GM18868 (cell line): Measurements from ENCODE around the gene ZNF468.
"Not testable (repeated sequence)": the region's sequence is repeated elsewhere in the genome, so short reads cannot be mapped to it uniquely, and the experiment has no call there.

Experiments
- ATAC-seq: cut with Tn5 transposase; IDR thresholded peaks from one replicate; pipeline ENCODE4 v1.9.1; 2021; ENCODE audit warnings: mild to moderate bottlenecking, moderate library complexity; ENCODE audit not compliant: unreplicated experiment

Gene ZNF468

DNA sequence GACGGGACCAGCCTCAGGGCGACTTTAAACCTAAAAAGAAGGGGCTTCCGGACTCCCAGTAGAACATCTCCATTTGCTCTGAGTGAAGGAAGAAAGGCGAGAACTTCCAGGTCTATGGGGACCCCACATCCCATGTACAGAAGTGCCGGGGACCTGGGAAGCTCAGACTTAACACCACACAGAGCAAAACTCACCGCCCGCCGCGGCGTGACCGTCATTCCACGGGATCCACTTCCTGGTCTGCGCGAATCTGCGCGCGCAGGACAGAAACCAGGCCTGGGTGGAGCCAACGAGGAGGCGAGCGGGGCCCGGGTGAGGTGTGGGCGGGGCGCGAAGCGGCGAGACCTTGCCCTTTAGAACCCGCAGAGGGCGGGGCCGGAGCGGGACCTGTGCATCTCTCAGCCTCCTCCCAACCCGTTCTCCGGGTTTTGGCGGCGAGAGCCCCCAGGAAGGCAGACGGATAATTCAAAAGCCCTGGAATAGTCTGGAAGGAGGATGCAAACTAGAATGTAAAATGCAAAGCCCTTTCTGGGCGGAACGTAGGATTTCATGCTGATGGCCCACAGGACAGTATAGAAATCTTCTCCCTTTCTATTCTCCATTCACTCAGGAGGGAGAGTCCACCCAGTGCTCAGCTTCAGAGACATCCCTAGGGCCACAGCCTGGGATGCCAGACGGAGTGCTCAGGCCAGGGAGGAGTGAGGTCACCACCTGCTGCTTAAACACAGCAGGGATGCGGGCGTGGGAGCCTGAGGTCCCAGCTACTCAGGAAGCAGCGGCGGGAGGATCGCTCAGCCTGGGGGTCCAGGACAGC, at the start of gene ZNF468:
Gene ZNF468 (minus strand): TSS at position 242 of the 814 bp plus-strand sequence. CDS start 3,347 bp downstream, outside the sequence.
- peak; percentile 95 for ATAC-seq

DNA sequence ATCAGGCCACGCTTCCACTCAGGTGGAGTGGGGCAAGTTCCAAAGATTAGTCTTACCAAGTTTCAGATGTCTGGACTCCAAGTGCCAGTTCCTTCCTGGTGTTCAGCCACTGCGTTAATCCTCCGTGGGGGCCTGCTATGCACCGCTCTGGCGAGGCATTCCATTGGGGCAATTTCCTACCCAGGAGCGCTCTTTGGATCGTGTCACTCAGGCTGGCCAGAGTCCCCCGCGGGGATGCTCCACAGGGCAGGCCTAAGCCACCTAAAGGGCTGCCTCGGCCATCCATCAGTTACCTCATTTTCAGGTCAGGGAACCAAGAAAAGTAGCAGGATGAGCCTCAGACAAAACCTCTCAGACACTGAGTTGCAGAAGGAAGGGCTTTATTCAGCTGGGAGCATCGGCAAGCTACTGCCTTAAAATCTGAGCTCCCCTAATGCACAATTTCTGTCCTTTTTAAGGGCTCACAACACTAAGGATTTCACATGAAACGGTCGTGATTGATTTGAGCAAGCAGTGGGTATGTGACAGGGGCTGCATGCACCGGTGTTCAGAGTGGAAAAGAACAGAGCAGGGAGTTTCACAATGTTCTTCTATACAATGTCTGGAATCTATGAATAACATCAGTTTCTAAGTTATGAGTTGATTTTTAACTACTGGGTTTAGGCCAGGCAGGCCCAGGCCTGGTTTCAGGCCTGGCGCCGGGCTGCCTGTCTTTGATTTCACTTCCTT, 46.8 kb upstream of the ZNF468 start:
- not testable (repeated sequence) for ATAC-seq

DNA sequence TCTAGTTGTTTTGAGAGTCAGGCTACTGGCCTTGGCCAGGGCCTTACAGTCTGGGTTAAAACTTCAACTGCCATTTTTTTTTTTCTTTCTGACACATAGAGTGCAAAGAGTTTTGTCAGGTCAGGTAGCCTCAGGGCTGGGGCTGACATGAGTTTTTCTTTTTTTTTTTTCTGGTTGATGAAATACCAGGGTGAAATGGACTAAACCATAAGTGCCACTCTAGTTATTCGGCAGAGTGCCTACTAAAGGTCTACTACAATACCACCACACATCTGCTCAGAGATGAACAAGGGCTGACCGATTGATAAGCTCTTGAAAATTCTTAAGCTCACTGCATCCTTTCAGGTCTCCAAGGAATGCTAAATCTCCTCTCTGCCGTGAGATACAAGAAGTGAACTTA, 44.4 kb upstream of the ZNF468 start:
- ATAC-seq: no peak

DNA sequence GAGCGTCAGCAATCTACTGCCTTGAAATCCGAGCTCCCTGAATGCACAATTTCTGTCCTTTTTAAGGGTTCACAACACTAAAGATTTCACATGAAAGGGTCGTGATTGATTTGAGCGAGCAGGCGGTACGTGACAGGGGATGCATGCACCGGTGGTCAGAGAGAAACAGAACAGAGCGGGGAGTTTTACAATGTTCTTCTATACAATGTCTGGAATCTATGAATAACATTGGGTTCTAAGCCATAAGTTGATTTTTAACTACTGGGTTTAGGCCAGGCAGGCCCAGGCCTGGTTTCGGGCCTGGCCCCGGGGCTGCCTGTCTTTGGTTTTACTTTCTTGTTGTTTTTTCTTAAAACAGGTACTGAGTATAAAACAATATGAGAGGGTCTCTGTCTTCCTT, 41.2 kb upstream of the ZNF468 start:
- ATAC-seq: not testable (repeated sequence)

DNA sequence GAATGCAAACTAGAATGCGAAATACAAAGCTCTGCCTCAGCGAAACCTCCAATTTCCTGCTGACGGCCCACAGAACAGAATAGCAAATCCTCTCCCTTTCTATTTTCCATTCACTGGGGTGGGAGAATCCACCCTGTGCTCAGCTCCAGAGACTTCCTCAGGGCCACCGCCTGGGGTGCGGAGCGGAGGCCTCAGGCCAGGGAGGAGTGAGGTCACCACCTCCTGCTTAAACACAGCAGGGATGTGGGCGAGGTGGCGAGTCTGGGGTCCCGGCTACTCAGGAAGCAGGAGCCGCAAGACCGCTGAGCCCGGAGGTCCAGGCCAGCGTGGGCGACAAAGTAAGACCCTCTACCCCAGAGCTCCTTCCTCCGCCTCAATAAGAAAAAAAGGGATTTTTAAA, 40.7 kb upstream of the ZNF468 start:
- no peak for ATAC-seq

DNA sequence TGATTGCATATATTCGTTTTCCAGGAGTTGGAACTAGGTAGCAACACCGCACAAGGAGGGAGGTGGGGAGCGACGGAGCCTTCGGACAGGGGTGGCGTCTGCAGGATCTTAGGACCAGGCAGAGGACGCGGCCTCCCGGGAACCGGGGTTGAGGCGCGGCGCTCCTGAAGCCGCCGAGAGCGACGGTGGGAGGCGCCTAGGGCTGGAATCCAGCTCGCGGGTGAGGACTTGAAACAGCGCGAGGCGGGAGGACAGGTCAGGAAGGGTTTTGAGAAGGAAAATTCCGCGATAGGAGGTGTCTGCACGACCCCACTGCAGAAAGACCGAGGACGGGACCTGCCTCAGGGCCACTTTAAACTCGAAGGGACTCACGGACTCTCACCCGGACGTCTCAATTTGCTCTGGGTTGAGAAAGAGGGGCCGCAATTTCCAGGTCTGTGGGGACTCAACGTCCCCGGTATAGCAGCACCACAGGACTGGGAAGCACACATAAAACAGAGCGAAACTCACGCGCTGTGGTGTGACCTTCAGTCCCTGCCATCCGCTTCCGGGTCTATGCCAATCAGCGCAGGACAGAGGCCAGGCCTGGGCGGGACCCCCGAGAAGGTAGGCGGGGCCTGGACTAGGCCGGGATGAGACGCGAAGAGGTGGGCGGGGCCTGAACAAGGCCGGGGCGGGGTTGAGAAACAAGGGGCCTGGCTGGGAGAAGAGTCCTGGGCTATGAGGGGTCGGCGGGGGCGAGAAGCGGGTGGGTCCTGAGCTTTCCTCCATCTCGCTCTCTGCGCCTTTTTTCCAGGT, 39.9 kb upstream of the ZNF468 start, which contains the start of gene ZNF320:
Gene ZNF320 (minus strand): TSS at position 498 of the 798 bp plus-strand sequence. CDS start 7,380 bp downstream, outside the sequence.
- peak; percentile 97 for ATAC-seq

DNA sequence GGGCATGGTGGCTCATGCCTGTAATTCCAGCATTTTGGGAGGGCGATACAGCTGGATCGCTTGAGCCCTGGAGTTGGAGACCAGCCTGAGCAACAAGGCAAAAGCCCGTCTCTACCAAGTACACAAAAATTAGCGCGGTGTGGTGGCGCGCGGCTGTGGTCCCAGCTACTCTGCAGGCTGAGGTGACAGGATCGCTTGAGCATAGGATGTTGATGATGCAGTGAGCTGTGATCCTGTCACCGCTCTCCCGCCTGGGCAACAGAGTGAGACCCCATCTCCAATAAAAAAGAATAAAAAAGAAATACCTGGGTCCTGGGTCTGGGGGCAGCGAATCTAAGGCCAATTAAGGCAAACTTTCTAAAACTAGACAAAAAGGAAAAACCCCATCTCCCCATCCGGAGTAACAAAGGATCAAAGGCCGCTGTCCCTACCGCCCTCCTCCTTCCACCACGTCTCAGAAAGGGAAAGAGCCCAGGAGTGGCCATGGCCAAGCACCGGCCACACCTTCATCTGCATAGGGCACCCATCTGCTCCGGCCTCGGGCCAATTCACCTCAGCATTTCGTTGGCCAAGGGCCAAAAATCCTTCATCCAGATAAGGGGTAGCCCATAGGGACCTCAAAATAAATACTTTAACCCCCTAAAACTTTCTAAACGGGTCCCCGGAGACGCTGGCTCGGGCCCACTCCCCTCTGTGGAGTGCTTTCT, 39.2 kb upstream of the ZNF468 start:
- no peak for ATAC-seq

DNA sequence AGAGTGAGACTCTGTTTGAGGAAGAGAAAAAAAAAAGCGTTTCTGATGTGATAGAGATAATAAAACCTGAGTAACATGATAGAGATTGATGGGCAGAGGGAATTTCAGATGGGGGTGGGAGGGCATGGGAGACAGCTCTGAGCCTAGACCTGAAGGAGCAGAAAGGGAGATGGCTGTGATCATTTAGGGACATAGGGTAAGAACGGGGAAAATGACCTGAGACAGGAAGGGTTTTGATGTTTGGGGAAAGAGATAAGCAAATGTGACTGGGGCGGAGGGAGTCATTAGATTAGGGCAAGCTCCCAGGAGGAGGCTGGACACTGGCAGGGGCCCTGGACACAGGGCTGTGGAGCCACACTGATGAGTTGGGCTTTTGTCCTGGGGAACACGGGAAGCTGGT, 33.9 kb upstream of the ZNF468 start:
- no peak for ATAC-seq

DNA sequence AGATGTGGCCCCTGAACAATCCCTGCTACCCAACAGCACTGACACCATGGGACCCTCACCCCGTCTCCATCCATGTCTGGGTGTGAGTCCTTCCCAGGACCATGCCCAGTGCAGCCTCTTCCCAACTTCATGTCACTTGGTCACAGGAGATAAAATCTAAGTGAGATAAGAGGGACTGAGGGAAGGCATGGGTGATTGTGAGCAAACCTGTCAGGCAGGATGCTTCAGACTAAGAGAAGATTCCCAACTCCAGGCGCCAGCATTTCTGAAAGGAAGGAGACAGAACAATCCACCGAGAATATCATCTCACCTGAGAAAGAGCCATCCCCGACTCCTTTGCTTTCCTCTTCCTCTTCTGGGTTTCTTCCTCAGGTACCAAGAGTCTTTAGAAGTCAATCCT, 32.5 kb upstream of the ZNF468 start:
- no peak for ATAC-seq

DNA sequence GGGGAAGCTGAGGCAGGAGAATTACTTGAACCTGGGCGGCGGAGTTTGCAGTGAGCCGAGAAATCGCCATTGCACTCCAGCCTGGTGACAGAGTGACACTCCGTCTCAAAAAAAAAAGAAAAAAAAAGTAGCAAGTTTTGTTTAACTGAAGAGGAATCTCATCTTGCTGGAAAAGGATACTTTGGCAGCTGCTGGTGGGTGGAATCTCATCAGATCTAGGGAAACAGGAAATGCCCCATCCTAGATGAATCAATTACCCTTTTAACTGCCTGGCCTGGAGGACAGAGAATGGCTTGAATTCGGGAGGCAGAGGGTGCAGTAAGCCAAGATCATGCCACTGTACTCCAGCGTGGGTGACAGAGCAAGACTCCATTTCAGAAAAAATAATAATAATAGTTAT, 31.7 kb upstream of the ZNF468 start:
- ATAC-seq: no peak

DNA sequence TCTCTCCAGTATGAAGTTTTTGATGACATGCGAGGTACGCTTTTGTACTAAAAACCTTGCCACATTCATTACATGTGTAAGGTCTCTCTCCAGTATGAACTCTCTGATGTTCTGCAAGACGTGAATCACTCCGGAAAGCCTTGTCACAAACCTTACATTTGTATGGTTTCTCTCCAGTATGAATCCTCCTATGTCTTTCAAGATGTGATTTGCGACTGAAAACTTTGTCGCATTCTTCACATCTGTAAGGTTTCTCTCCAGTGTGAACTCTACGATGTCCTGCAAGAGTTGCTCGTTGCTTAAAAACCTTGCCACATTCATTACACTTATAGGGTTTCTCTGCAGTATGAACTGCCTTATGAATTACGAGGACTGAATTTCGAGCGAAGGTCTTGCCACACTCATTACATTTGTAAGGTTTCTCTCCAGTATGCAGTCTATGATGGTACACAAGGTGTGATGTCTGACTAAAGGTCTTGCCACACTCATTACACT, 23.5 kb upstream of the ZNF468 start:
- ATAC-seq: no peak

DNA sequence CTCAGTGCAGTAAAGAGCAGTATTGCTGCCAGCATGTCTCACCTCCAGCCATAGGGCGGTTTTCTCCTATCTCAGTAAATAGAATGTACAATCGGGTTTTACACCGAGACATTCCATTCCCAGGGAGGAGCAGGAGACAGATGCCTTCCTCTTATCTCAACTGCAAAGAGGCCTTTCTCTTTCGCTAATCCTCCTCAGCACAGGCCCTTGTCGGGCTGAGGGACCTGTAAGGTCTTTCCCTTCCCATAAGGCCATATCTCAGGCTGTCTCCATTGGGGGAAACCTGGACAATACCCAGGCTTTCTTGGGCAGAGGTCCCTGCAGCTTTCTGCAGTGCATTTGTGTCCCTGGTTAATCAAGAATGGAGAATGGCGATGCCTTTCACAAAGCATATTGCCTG, 15.6 kb upstream of the ZNF468 start:
- not testable (repeated sequence) for ATAC-seq

DNA sequence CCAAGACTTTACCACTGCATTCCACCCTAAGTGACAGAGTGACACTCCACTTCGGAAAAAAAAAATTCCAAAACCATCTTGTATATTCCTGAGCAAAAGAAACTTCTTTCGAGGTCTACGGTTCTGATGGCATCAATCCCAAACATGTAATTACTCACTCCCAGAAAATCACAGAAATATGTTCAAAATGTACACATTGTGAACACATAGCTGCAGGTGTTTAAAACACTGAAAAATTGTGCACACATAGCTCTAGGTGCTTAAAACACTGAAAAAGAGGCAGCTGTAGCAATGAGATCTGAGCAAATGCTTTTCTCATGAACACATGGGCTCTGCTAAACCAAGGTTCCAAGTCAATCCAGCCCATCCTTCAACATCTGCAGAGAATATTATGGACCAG, 14.0 kb upstream of the ZNF468 start:
- ATAC-seq: no peak

DNA sequence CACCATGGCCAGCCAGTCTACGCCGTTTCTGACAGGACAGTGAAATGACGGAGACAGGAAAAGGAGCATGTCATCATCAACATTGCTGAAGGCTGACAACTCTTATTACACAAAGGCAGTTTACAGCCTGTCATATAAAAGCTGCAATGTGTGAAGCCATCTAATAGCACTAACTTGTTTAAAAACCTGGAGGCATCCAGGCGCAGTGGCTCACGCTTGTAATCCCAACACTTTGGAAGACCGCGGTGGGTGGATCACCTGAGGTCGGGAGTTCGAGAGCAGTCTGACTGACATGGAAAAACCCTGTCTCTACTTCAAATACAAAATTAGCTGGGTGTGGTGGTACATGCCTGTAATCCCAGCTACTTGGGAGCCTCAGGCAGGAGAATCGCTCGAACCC, 10.6 kb upstream of the ZNF468 start:
- ATAC-seq: not testable (repeated sequence)

DNA sequence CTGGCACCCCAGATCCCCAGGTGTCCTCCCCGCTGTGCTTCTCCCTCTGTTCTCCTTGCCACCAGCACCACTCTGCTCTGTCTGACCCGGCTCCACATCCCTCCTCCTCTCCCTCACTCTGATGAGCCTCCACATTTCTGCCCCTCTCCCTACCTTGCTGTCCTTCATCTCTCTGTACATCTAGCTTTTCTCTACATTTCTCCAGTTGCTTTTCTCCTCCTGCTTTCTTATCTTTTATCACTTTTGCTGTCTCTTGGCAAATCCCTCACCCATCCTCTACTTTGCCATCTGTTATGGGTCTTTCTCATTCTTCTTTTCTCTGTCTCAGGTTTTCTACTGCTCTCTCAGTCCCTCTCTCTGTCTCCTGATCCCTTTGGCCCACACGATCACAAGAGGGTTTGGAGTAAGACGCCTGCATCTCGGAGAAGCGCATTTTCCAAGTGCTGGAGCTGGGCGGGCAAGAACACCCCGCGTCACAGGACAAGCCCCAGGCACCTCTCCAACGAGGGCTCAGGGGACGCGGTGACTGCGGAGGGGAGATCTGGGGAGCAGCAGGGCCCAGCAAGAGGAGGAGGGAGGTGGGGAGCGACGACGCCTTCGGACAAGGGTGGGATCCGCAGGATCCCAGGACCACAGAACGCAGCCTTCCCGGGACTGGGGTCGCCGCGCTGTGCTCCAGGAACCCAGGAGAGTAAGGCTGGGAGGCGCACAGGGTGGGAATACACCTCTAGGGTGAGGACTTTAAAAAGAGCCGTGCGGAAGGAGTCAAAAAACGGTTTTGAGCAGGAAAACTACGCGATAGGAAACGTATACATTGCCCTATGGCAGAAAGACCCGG, 660 bp downstream of the ZNF468 start:
- peak; percentile 10 for ATAC-seq

DNA sequence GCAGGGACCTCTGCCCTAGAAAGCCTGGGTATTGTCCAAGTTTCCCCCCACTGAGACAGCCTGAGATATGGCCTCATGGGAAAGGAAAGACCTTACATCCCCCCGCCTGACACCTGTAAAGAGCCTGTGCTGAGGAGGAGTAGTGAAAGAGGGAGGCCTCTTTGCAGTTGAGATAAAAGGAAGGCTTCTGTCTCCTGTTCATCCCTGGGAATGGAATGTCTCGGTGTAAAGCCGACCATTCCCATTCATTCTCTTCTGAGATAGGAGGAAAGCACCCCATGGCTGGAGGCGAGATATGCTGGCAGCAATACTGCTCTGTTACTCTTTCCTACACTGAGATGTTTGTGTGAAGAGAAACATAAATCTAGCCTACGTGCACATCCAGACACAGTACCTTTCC, 10.1 kb downstream of the ZNF468 start:
- ATAC-seq: not testable (repeated sequence)

DNA sequence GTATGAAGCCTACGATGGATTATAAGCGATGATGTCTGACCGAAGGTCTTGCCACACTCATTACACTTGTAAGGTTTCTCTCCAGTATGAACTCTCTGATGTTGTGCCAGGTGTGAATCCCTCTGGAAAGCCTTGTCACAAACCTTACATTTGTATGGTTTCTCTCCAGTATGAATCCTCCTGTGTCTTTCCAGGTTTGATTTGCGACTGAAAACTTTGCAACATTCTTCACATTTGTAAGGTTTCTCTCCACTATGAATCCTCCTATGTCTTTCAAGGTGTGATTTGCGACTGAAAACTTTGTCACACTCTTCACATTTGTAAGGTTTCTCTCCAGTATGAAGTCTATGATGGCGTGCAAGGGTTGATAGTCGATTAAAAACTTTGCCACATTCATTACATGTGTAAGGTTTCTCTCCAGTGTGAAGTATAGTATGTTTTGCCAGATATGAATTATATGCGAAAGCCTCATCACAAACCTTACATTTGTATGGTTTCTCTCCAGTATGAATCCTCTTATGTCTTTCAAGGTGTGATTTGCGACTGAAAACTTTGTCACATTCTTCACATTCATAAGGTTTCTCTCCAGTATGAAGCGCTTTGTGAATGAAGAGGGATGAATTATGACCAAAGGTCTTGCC, 16.5 kb downstream of the ZNF468 start:
- not testable (repeated sequence) for ATAC-seq

DNA sequence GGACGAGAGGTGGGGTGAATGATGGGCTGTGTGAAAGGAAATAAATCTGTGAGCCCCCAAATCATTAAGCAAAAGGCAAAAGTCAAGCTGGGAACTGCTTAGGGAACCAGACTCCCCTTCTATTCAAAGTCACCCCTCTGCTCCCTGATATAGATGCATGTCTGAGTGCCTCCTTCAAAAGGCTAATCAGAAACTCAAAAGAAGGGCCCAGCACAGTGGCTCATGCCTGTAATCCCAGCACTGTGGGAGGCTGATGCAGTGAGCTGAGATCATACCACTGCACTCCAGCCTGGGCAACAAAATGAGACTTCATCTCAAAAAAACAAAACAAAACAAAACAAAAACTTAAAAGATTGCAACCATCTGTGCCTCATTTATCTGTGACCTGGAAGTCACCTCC, 23.1 kb downstream of the ZNF468 start:
- not testable (repeated sequence) for ATAC-seq

DNA sequence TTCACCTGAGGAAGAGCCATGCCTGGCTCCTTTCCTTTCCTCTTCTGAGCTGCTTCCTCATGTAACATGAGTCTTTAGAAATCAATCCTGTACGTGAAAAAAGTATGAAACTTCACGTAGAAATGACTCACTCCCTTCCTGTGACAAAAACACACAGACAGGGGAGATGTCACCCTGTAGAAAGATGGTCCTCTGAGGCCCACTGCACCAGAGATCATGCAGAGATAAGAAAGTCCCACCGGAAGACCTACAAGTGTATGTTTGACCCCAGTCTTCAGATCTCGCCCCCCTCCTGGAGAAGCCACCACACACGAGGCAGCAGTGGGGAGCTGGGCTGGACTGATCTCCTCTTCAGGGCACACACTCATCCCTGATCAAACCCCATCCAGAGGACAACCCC, 23.9 kb downstream of the ZNF468 start:
- not testable (repeated sequence) for ATAC-seq
